Epithelial cell of proximal tubule (primary cell): ENCODE results near the gene RNU1-2. TPM values are rescaled to one million over a fixed set of nuclear protein-coding genes. Genes with fewer than 3 reads are reported as not detected.
"Not testable (repeated sequence)": the region's sequence is repeated elsewhere in the genome, so short reads cannot be mapped to it uniquely, and the experiment has no call there.

Experiments
- DNase-seq: peaks from one replicate; pipeline ENCODE4 v3.0.0-alpha.2; 2011; ENCODE audit warnings: low read depth
- H3K4me3 ChIP-seq: 2 replicates; pipeline ENCODE4 v1.5.1; 2011; ENCODE audit warnings: low read depth, mild to moderate bottlenecking, low read length
- total RNA-seq: library from RNA; depleted of rRNA; stranded (reverse); fragments of >200 nt; gene quantifications from 2 replicates; pipeline ENCODE4 v1.2.3, GENCODE V29; 2015

The RNU1-2 gene
- under 0.01 TPM in 2 replicates for total RNA-seq

- H3K4me3 ChIP-seq: peak within 1 kb of the TSS; percentile 49
- DNase-seq: peak; percentile 99
These were observed at the start of gene RNU1-2 for GRCh38 chr1:16895598-16896315. Gene RNU1-2, plus strand, starts transcription at chr1:16895980.

- not testable (repeated sequence) for DNase-seq, H3K4me3 ChIP-seq
These were observed 39.6 kb upstream of the RNU1-2 start for GRCh38 chr1:16856201-16856600.

GRCh38 chr1:16859167-16860041 lies 36.4 kb upstream of the RNU1-2 start:
- not testable (repeated sequence) for H3K4me3 ChIP-seq, DNase-seq

- DNase-seq, H3K4me3 ChIP-seq: not testable (repeated sequence)
These were observed 35.7 kb upstream of the RNU1-2 start for GRCh38 chr1:16860048-16860447.

- not testable (repeated sequence) for H3K4me3 ChIP-seq, DNase-seq
These were observed 33.9 kb upstream of the RNU1-2 start for GRCh38 chr1:16861832-16862245.

- DNase-seq, H3K4me3 ChIP-seq: not testable (repeated sequence)
These were observed 33.4 kb upstream of the RNU1-2 start for GRCh38 chr1:16862415-16862814.

- DNase-seq, H3K4me3 ChIP-seq: not testable (repeated sequence)
These were observed 32.8 kb upstream of the RNU1-2 start for GRCh38 chr1:16863024-16863423.

- not testable (repeated sequence) for DNase-seq, H3K4me3 ChIP-seq
These were observed 28.7 kb upstream of the RNU1-2 start for GRCh38 chr1:16866926-16867707.

- H3K4me3 ChIP-seq, DNase-seq: not testable (repeated sequence)
These were observed 27.0 kb upstream of the RNU1-2 start for GRCh38 chr1:16868787-16869186.

- not testable (repeated sequence) for DNase-seq, H3K4me3 ChIP-seq
These were observed 25.8 kb upstream of the RNU1-2 start for GRCh38 chr1:16869996-16870395.

- not testable (repeated sequence) for DNase-seq, H3K4me3 ChIP-seq
These were observed 24.6 kb upstream of the RNU1-2 start for GRCh38 chr1:16871171-16871570.

GRCh38 chr1:16872152-16873075 lies 23.4 kb upstream of the RNU1-2 start:
- DNase-seq: not testable (repeated sequence)
- peak overlapping the region; percentile 47 for H3K4me3 ChIP-seq

GRCh38 chr1:16873076-16873879 lies 22.5 kb upstream of the RNU1-2 start:
- peak overlapping the region; percentile 47 for H3K4me3 ChIP-seq
- DNase-seq: not testable (repeated sequence)

- not testable (repeated sequence) for DNase-seq, H3K4me3 ChIP-seq
These were observed 20.6 kb upstream of the RNU1-2 start for GRCh38 chr1:16874968-16875765.

- H3K4me3 ChIP-seq, DNase-seq: not testable (repeated sequence)
These were observed 14.0 kb upstream of the RNU1-2 start for GRCh38 chr1:16881742-16882141.
